Measurements from ENCODE around the gene SP5.
"Not testable (repeated sequence)": the region's sequence is repeated elsewhere in the genome, so short reads cannot be mapped to it uniquely, and the experiment has no call there.

SP5 gene

GRCh38 chr2:170715062-170715931 is at the start of gene SP5:
Gene SP5 (plus strand): TSS chr2:170715337. CDS start chr2:170715513, 176 bp downstream.
- no peak for DNase-seq (ENCODE audit: low read depth in 1 of 2, low spot score in 1 of 2)

DNA sequence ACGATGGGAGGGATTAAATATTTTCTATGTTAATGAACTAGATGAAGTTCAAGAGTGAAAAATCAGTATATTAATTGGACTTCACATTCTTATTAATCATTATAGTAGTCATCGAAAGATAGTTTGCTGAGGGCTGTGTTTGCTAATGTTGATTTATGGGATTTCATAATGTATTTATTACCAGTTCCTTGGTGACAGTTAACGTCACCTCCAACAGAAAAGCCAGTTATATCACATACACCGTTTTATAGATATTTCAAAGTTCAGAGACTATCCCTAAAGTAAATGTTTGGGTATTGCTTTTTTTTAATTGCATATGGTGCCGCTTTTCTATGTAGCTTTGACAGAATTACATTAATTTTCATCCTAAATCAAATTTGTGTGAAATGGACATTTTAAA is 49.4 kb upstream of the SP5 start:
- DNase-seq (ENCODE audit: low read depth in 1 of 2, low spot score in 1 of 2), result no peak

- DNase-seq (ENCODE audit: low read depth in 1 of 2, low spot score in 1 of 2), result no peak
Measured at GRCh38 chr2:170669909-170670308, 45.2 kb upstream of the SP5 start.

- DNase-seq (ENCODE audit: low read depth in 1 of 2, low spot score in 1 of 2), result no peak
Measured at GRCh38 chr2:170670651-170671050, 44.5 kb upstream of the SP5 start.

DNA sequence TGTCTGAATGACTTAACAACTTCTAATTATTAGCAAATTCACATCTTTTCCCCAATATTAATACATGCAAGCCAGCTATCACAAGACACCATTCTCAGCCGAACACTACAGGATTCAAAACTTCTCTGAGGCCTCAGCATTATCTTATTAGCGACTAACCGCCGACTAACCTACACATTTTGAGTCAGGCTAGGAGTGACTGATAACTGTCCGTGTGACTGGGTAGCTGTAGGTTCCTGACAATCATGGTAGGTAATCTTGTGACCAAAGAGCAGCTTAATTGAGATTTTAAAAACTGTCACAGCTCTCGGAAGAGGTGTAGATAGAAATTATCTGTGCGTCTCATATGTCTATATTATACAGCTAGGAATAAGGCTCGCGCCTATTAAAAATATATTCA is 44.1 kb upstream of the SP5 start:
- no peak for DNase-seq (ENCODE audit: low read depth in 1 of 2, low spot score in 1 of 2)

GRCh38 chr2:170674282-170674681 is 40.9 kb upstream of the SP5 start:
- DNase-seq (ENCODE audit: low read depth in 1 of 2, low spot score in 1 of 2), result not testable (repeated sequence)

GRCh38 chr2:170675701-170676100 is 39.4 kb upstream of the SP5 start:
- DNase-seq (ENCODE audit: low read depth in 1 of 2, low spot score in 1 of 2), result no peak

- DNase-seq (ENCODE audit: low read depth in 1 of 2, low spot score in 1 of 2), result no peak
Measured at GRCh38 chr2:170679607-170680079, 35.5 kb upstream of the SP5 start.

DNA sequence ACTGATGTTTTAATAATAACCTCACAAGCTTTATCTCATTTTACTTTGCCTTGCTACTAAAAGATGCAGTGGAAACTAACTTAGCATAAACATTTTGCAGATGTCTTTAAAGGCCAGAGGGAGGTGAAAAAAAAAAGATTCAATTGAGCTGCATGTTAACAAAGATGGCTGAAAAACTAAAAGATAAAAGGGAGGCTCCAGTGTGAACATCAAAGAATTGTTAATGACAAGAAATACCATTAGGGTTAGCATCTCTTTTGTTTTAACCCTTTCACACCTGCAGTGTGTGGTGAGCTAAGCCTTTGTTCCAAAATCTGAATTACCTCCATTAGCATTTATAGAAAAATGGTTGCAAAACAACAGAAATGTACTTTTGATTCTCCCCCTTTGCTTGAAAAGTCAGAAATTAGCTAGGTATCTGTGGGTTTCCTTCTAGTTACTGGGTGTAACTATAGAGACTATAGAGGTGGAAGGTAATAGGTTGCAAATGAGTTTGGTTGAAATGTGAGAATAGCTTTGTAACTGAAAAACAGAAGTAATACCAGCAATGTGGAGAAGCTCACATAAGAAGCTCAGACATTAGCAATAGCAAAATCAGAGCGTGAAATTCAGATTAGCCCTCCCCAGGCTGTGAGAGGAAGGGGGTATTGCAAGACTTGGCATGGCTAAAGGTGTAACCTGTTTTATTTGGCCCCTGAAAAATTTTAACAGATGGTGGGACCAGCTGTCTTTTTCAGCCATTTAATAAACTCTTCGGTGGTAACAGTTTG is 34.8 kb upstream of the SP5 start:
- DNase-seq (ENCODE audit: low read depth in 1 of 2, low spot score in 1 of 2), result no peak

DNA sequence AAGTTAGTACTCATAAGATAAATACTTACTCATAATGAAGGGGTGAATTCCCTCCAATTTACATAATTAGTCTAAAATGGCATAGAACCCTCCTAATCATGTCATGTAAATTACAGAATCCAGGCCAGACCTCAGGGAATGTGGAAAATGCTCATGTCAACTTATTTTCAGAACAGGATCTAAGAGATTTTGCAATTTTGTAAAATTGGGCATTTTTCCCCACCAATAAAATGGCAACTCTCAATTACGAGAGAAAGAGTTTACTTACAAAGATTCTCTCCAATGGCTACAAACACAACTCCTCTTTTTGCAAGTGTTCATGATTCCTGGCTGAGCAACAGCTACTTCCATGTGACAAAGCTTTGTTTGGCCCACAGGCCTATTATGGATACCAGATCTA is 33.8 kb upstream of the SP5 start:
- DNase-seq (ENCODE audit: low read depth in 1 of 2, low spot score in 1 of 2), result no peak

GRCh38 chr2:170685591-170685990 is 29.5 kb upstream of the SP5 start:
- no peak for DNase-seq (ENCODE audit: low read depth in 1 of 2, low spot score in 1 of 2)

DNA sequence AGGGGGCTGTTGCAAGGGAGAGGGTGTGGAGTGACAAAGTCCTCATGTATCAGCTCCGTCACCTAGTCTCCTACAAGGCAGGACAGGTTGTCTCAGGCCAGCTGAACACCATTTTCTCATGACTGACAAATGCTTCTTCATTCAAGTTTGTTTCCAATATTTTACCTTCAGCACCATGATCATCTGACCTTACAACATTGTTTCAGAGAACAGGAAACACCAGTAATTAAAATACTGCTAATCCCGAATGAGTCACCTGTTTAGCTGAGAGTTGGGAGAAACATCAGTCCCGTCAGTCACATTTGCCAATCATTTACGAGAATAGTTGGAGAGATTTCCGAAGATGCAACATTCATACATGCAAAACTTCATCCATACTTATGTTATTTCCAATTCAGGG is 25.7 kb upstream of the SP5 start:
- DNase-seq (ENCODE audit: low read depth in 1 of 2, low spot score in 1 of 2), result no peak

GRCh38 chr2:170690640-170691039 is 24.5 kb upstream of the SP5 start:
- no peak for DNase-seq (ENCODE audit: low read depth in 1 of 2, low spot score in 1 of 2)

- no peak for DNase-seq (ENCODE audit: low read depth in 1 of 2, low spot score in 1 of 2)
Measured at GRCh38 chr2:170694316-170694715, 20.8 kb upstream of the SP5 start.

GRCh38 chr2:170695521-170696410 is 19.4 kb upstream of the SP5 start:
- DNase-seq (ENCODE audit: low read depth in 1 of 2, low spot score in 1 of 2), result no peak

- DNase-seq (ENCODE audit: low read depth in 1 of 2, low spot score in 1 of 2), result no peak
Measured at GRCh38 chr2:170696948-170697347, 18.2 kb upstream of the SP5 start.

GRCh38 chr2:170701011-170701410 is 14.1 kb upstream of the SP5 start:
- no peak for DNase-seq (ENCODE audit: low read depth in 1 of 2, low spot score in 1 of 2)

GRCh38 chr2:170703776-170704476 is 11.2 kb upstream of the SP5 start:
- no peak for DNase-seq (ENCODE audit: low read depth in 1 of 2, low spot score in 1 of 2)

DNA sequence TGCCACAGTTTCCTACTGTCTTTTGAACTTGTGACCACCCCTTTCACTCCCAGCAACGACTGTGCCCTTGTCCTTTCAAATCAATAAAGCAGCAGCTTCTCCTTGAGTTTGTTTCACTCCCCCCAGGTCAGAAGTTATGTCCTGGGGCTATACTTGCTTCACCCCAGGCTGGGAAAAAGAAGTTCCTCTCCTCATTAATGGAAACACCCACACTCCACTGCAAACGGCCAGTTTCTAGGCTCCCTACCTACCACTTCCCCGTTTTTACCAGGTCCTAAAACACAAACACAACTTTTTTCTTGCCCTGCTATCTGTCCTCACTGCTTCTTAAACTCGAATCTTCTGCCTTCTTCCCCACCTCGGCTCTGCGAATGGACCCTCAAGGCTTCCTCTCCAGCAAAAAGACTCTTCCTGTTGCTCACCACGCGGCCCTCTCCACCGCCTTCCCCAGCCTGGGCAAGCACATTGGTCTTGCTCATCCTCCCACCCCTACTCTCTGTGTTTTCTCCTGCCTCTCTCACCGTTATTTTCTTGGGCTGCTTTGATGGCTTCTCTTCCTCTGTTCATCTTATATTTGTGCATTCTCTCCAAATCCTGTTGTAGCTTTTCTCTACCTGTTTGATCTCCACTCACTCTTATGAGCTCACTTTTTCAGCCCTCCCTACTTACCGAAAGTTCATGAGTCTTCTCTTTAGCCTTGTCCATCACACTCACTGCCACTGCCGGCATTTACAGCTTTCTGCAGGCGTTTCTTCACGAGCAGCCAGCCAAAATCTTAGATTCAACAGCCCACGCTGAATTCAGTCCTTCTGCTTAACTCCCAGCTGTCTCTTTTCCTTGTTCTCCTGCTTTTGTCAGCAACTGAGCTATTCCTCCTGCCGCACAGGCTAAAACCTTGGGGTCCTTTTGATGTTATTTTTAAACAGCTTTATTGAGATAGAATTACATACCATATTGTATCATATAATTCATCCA is 7.0 kb upstream of the SP5 start:
- DNase-seq (ENCODE audit: low read depth in 1 of 2, low spot score in 1 of 2), result no peak

DNA sequence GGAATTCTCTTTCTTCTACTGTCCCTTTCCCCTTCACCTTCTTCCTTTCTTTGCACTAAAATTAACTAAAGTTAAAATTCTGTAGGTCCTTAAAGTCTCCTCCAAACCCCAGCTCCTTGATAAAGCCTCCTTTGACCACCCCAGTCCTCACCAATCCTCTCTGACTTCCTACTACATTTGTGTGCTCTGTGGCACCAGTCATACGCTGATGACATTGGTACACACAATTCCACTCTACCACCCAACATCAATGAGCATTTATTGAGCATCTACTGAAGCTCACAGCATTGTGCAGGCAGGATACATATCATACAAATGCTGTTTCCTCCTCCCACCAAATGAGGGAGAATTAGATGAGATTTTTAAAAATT is 4.5 kb upstream of the SP5 start:
- no peak for DNase-seq (ENCODE audit: low read depth in 1 of 2, low spot score in 1 of 2)
